IPS-18c (cell line): ENCODE measurements around the gene TECPR2.
A peak's percentile ranks its signal among the peaks of the same experiment; 100 is the strongest.

Experiments
- H3K4me3 ChIP-seq: 2 replicates; pipeline ENCODE4 v1.7.0; 2013; ENCODE audit warnings: low read depth, mild to moderate bottlenecking, low read length, moderate library complexity; ENCODE audit not compliant: insufficient read depth
- H3K9me3 ChIP-seq: one replicate; pipeline ENCODE4 v1.6.1; 2013; ENCODE audit warnings: mild to moderate bottlenecking, low read length, moderate library complexity; ENCODE audit not compliant: control insufficient read depth, insufficient read depth

Gene TECPR2

DNA sequence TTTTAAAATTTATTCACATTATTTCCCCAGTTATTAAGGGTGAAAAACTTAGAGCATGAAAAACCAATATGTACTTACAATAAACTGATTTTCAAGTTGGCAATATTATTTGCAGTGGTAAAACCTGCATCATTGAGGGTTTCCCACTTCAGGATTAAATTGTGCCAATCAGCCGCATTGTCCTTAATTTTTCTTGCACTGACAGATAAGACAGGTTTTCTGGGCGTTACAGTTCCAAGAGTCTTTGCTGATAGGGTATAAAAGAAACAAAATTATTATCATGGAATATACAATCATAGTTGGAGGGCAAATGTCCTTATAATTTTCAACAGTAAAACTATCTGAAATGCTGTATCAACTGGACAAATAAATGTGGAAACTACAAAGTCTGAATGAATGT, 3.4 kb upstream of the TECPR2 start:
- Histone ChIP-seq H3K4me3 (no peak overlapping the region), H3K9me3 (no peaks in the 10 kb centered on the region)

DNA sequence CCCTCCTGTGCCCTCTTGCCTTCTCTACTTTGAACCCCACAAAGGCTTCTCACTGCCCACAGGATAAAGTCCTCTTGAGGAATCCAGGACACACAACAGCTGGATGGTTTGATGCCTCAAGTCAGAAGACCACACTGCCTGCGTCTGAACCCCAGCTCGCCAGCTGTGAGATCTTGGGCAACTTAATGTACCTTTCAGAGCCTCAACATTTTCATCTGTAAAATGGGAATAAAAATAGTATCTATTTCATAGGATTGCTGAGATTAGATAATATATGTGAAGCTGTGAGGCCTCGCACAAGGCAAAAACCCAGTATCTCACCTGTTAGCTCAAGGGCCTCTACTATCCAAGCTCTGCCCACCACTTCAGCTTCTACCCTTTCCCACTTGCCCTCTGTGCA, 2.4 kb upstream of the TECPR2 start:
- H3K9me3 ChIP-seq: no peaks in the 10 kb centered on the region
- no peak overlapping the region for H3K4me3 ChIP-seq

DNA sequence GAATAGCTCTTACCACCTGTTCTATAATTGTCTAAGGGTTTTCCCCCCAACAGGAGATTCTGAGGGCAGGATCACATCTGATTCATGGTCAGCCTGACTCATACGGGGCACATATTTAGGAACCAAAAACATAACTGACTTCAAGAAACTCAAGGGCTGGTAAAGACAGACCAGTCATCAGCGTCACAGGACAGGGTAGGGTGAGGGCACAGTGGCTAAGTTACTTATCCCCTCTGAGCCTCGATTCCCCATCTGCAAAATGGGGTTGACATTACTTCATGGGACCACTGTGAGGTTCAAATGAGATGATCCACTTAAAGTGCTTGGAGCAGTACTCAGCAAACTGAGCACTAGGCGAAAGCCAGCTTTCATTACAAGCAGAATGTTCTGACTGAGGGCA, 657 bp upstream of the TECPR2 start:
- H3K9me3 ChIP-seq: no peaks in the 10 kb centered on the region
- H3K4me3 ChIP-seq: peak overlapping the region; percentile 58

DNA sequence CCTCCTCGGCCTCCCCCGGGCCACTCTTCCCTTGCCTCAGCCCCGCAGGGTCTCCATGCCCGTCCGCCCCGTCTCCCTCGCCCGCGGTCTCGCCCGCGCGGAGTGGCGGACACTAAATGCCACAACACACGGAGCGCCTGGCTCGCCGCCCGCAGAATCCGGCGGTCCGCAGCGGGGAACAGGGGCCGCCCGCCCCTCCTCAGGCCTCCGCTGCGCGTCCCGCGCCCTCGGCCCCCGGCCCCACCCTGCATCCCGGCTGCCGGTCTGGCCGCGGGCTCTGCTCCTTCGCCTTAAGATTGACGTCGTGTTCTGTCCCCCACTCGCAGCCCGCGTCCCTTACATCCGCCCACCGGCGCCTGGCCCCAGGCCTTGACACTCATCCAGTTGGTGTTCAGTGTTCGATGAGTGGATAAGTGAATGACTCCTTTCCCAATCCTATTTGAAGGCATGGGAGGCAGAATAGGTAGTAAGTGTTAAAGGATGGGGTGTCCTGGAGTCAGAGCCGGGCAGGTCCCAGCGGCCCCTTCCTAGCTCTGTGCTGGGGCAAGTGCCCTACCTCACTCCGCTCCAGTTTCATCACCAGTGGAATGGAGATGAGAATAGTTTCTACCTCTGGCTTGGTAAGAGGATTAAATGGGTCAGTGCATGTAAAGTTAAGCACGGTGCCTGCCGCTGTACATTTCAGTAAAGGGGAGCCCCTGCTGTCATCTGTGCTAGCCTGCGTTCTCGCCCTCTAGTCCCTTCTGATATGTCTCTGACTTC, 622 bp downstream of the TECPR2 start:
- H3K9me3 ChIP-seq: no peaks in the 10 kb centered on the region

DNA sequence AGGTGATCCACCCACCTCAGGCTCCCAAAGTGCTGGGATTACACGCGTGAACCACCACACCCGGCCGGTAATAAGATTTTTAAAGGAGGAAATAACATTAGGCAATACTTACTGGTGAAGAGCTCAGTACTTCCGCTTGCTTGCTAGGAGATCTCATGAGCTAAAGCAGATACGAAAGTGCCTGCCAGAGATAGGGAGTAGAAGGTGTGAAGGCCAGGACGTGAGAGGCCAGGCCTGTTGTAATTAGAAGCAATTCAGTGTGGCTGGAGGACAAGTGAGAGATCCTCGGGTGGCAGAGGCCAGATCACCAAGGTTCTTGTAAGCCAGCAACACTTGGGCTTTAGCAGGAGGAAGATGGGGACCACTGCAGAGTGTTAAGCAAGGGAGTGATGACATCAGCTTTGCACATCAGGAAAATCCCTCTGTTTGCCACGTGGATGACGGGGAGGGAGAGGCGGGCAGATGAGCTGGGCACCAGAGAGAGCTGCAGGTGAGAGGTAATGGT, 7.6 kb downstream of the TECPR2 start:
- Histone ChIP-seq H3K9me3 (no peaks in the 10 kb centered on the region), H3K4me3 (no peak overlapping the region)

More for the DNA sequence above, 622 bp downstream of the TECPR2 start:
- H3K4me3 ChIP-seq: peak overlapping the region; percentile 58

DNA sequence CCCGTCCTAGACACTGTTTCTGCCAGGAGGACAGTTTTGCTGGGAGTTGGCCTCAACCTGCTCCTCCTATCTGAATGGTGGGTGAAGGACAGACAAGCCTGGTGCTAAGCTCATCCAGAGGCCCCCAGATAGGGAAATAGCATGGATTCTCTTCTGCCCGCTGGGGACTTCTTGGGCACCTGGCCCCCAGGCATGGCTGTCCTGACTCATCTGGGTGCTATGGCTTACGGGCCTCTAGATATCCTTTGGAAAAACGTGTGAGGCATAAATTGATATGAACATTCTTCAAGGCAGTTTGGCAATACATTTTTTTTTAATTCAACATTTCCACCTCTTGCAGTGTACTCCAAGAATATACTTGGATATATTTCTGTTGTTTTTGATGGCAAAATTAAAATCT, 8.6 kb downstream of the TECPR2 start:
- no peak overlapping the region for H3K4me3 ChIP-seq
- H3K9me3 ChIP-seq: no peaks in the 10 kb centered on the region

DNA sequence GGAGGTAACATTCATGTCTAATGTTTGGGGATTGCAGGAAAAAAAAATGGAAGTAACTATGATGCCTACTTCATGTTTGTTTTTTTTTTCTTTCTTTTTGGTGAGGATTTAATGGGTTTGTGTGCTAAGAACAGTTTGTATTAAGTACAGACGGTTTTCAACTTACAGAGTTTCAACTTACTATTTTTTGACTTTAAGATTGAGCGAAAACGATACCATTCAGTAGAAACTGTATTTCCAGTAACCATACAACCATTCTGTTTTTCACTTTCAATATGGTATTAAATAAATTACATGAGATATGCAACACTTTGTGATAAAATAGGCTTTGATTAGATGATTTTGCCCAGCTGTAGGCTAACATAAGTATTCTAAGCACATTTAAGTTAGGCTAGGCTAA, 10.4 kb downstream of the TECPR2 start:
- no peak overlapping the region for H3K4me3 ChIP-seq
- H3K9me3 ChIP-seq: no peaks in the 10 kb centered on the region

DNA sequence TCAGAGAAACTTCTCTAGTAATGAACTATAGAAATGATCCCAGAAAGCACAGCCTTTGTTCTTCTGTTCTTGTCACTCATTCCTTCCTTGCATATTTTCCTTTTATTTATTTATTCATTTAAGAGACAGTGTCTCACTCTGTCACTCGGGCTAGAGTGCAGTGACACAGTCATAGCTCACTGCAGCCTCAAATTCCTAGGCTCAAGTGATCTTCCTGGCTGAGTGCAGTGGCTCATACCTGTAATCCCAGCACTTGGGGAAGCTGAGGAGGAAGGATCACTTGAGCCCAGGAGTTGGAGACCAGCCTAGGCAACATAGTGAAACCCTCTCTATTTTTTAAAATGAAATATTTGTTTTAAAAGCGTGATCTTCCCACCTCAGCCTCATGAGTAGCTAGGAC, 11.5 kb downstream of the TECPR2 start:
- H3K9me3 ChIP-seq: no peaks in the 10 kb centered on the region
- no peak overlapping the region for H3K4me3 ChIP-seq

DNA sequence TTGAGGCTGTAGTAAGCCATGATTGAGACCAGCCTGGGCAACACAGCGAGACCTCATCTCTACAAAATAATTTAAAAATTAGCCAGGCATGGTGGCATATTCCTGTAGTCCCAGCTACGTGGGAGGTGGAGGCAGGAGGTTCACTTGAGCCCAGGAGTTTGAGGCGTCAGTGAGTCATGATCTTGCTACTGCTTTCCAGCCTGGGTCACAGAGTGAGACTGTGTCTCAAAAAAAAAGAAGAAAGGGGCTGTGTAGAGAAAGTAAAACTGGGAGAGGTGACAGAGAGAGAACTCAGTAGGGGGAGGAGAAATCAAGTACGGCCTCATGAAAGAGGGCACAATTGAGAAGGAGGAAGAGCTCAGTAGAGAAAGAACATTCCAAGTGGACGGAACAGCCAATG, 12.4 kb downstream of the TECPR2 start:
- Histone ChIP-seq H3K4me3 (no peak overlapping the region), H3K9me3 (no peaks in the 10 kb centered on the region)

DNA sequence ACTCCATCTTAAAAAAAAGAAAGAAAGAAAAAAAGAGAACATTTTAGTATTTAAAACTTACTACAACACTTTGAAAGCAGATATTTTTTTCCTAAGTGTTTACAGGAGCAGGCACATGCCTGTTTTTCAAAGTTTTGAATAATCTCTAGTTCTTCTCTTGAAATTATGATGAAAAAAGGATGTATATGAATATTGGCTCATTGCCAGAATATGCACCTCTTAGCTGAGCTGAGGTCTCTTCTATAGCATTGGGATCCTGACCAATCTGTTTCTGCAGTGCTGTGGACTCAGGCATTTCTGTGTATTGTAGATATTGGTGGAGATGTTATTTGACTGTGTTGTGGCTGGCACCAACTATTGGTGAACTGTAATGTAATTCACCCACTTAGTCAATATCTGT, 15.0 kb downstream of the TECPR2 start:
- Histone ChIP-seq H3K4me3 (no peak overlapping the region), H3K9me3 (no peaks in the 10 kb centered on the region)

DNA sequence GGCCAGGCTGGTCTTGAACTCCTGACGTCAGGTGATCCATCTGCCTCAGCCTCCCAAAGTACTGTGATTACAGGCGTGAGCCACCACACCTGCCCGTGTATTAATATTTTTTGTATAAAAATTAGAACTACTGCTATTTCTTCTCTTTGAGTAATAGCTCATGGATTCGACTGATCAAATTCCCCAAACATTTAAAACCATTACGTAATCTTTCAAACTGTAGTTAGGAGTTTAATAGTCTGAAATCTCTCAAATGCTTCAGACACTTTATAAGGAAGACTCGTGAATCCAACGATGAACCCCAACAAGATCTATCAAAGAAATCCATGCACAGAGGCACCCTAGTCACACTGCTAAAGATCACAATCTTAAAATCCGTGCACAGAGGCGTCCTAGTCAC, 16.1 kb downstream of the TECPR2 start:
- Histone ChIP-seq H3K4me3 (no peak overlapping the region), H3K9me3 (no peaks in the 10 kb centered on the region)

DNA sequence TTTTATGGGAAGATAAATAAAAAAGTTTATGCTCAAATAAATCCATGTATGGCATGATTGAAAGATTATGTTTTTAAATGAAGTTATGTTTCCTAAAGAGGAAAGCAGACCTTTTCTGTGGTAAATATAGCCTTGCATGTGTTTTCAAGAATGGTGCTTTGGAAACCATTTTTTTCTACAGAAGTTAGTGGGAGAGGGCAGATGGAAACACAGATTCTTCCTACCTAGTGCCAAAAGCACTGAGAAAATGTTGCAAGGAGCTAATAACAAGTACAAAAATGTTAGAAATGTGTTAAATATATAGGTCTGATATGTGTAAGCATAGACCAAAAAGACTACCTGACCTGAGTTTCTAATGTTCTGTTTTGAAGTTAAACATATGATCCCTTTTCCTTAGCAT, 24.3 kb downstream of the TECPR2 start:
- Histone ChIP-seq H3K4me3 (no peak overlapping the region), H3K9me3 (no peaks in the 10 kb centered on the region)

DNA sequence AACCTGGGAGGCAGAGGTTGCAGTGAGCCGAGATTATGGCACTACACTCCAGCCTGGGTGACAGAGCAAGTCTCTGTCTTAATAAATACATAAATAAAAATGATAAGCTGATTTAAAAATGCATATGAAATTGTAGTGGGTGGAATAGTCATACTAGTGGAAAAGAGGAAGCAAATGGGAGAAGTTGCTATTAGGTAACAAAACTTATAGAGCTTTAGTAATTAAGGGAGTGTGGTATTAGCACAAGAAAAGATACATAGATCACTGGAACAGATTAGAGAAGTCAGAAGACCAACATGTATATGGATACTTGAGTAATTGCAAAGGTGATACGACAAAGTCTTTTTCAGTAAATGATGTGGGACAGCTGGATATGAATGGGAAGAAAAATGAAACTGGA, 26.5 kb downstream of the TECPR2 start:
- no peak overlapping the region for H3K4me3 ChIP-seq
- no peaks in the 10 kb centered on the region for H3K9me3 ChIP-seq

DNA sequence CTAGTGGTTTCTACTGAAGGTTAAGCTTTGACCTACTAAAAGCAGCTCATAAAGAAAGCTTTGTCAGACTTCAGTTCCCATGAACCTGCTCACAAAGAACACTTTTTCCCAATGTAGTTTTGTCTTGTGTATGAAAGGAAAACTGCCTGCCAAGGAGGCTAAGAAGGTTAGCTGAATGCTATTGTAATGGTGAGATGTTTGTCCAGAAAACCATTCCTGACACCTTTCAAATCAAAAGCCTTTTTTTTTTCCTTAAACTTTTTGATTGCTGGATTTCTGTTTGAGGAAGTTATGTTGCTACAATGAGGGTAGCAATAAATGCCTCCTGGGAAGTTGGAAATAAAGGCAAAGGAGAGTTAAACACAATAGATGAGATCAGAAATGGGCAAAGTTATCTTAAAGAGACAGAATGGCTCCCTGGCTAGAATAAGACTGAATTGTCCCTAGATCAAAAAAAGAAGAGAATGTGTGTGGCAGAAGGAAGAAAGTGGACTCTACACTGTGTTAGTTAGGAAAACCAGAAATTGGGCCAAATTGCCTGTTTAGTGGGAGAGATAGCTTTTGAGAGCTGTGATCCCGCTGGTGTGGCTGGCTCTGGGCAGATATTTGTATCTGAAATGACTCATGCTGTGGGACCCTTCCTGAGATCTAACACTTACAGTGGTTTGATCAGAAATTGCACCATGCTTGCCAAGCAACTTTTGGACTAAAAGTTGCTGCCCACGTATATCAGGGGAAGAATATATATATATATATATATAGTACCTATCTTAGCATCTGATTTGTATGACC, 27.5 kb downstream of the TECPR2 start:
- no peaks in the 10 kb centered on the region for H3K9me3 ChIP-seq
- no peak overlapping the region for H3K4me3 ChIP-seq

DNA sequence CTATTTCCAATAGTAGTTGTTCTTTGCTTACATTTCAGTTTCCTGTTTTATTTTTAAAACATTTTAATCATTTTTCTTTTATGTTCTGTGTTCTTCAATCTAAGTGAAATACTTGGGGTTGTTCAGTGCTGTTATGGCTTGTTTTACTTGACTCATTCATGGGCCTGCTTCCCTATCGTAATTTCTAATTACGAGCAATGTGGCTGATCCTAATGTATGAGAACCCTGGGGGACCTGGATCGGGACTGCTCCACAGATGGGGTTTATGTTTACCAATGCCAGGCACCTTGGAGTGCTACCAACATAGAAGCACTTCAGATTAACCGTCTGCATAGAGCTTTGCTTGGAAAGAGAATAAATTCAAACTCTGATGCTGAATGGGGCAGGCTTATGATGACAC, 29.8 kb downstream of the TECPR2 start:
- H3K4me3 ChIP-seq: no peak overlapping the region
- no peaks in the 10 kb centered on the region for H3K9me3 ChIP-seq

DNA sequence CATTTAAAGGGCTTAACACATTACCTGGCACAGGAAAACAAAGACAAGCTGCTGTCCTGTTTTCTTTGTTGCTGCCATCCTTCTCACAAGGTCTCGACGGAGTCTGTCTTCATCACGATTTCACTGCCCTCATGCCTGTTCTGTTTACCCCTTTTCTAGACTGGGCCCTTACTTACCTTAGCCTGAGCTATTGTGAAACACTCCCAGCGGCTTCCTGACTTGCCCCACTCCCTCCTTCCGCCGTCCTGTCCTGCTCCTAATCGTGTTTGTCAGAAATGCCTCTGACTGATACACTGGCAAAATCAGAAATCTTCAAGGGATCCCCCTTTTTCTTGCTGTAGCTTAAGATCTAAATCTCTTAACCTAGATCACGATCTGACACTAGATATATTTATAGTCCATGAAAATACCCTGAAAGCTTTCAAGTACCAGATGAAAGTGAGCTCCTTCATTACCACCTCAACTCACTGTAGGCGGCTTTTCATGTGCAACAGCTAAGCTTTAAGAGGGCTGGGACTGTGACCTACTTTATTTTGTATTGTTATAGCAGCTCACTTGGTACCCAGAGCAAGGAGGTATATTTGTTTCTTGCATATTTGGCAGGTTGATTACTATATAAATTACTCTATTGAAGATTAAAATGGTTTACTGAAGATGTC, 32.1 kb downstream of the TECPR2 start:
- H3K4me3 ChIP-seq: no peak overlapping the region
- no peaks in the 10 kb centered on the region for H3K9me3 ChIP-seq

DNA sequence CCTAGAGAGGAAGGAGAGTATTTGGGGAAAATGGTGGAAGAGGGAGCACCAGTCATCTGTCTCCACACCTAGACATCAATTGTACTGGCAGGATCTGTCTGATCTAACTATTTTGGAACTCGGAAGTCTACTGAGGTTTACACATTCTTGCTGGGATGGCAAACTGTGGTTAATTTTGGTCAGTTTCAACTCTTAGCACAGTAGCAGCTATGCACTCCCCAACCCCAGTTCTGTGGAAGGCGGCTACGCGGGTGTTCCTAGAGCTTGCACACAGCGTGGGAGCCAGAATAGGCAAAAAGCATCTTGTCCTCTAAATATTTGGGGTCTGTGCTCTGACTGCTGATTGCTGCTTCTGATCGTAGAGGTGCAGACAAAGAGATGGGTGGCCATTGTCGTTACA, 33.8 kb downstream of the TECPR2 start:
- Histone ChIP-seq H3K9me3 (no peaks in the 10 kb centered on the region), H3K4me3 (no peak overlapping the region)

DNA sequence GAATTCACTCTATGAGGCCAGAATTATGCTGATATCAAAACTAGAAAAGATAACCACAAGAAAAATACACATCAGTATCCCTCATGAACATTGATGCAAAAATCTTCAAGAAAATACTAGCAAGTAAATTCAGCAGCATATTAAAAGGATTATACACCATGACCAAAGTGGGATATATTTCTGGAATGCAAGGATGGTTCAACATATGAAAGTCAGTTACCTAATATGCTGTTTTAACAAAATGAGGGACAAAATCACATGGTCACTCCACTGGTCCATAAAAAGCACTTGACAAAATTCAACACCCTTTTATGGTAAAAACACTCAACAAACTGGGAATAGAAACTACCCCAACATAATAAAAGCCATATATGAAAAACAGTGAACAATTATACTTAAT, 40.3 kb downstream of the TECPR2 start:
- Histone ChIP-seq H3K4me3 (no peak overlapping the region), H3K9me3 (no peaks in the 10 kb centered on the region)
